NCI-H2029 (cell line): ENCODE measurements around the gene MAGIX.
"Not testable (repeated sequence)": the region's sequence is repeated elsewhere in the genome, so short reads cannot be mapped to it uniquely, and the experiment has no call there.

Source experiments
- DNase-seq: peaks from one replicate; lab custom pipeline; 2025; lab: John Stamatoyannopoulos, UW

The MAGIX gene

GRCh38 chrX:49162620-49163019, at the start of gene MAGIX:
TSS of gene MAGIX (plus strand) at chrX:49162758. CDS start at chrX:49162890, 132 bp downstream.
- no peak for DNase-seq

GRCh38 chrX:49116076-49116475, 46.5 kb upstream of the MAGIX start:
- DNase-seq: no peak

- no peak for DNase-seq
These were observed 45.8 kb upstream of the MAGIX start for GRCh38 chrX:49116716-49117115.

- DNase-seq: no peak
These were observed 45.0 kb upstream of the MAGIX start for GRCh38 chrX:49117581-49117980.

- DNase-seq: no peak
These were observed 42.5 kb upstream of the MAGIX start for GRCh38 chrX:49120091-49120490.

GRCh38 chrX:49122499-49122898, 40.1 kb upstream of the MAGIX start:
- DNase-seq: no peak

GRCh38 chrX:49127742-49128258, 34.8 kb upstream of the MAGIX start:
- not testable (repeated sequence) for DNase-seq

- DNase-seq: no peak
These were observed 33.1 kb upstream of the MAGIX start for GRCh38 chrX:49129427-49129826.

GRCh38 chrX:49132275-49132674, 30.3 kb upstream of the MAGIX start:
- not testable (repeated sequence) for DNase-seq

- no peak for DNase-seq
These were observed 28.8 kb upstream of the MAGIX start for GRCh38 chrX:49133759-49134158.

- no peak for DNase-seq
These were observed 25.1 kb upstream of the MAGIX start for GRCh38 chrX:49137492-49137891.

GRCh38 chrX:49139713-49140112, 22.8 kb upstream of the MAGIX start:
- no peak for DNase-seq

GRCh38 chrX:49142264-49142663, 20.3 kb upstream of the MAGIX start:
- not testable (repeated sequence) for DNase-seq

- DNase-seq: not testable (repeated sequence)
These were observed 19.4 kb upstream of the MAGIX start for GRCh38 chrX:49143154-49143553.

- no peak for DNase-seq
These were observed 15.3 kb upstream of the MAGIX start for GRCh38 chrX:49147282-49147681.

- no peak for DNase-seq
These were observed 14.6 kb upstream of the MAGIX start for GRCh38 chrX:49147936-49148335.

- not testable (repeated sequence) for DNase-seq
These were observed 14.0 kb upstream of the MAGIX start for GRCh38 chrX:49148390-49149100.

- not testable (repeated sequence) for DNase-seq
These were observed 13.3 kb upstream of the MAGIX start for GRCh38 chrX:49149291-49149690.

- DNase-seq: no peak
These were observed 9.1 kb upstream of the MAGIX start for GRCh38 chrX:49153467-49153866.

- DNase-seq: no peak
These were observed 7.2 kb upstream of the MAGIX start for GRCh38 chrX:49155243-49155899.

- peak; percentile 72 for DNase-seq
These were observed 6.4 kb upstream of the MAGIX start for GRCh38 chrX:49155900-49156837.

GRCh38 chrX:49157194-49157593, 5.4 kb upstream of the MAGIX start:
- DNase-seq: no peak
